Measurements from ENCODE around the gene ANKS1A. TPM values are rescaled to one million over a fixed set of nuclear protein-coding genes. Genes with fewer than 3 reads are reported as not detected.
A peak's percentile ranks its signal among the peaks of the same experiment; 100 is the strongest.

Gene ANKS1A
- total RNA-seq, 1 experiment from 2014 or later, result 24.0 TPM

GRCh38 chr6:34858681-34859080 is 30.4 kb upstream of the ANKS1A start:
- intact Hi-C loops (cut with micrococcal nuclease; ENCODE audit: unreplicated experiment), result no loop called here
- no peak for TF ChIP-seq CTCF (IDR thresholded peaks at IDR 0.05; ENCODE audit: insufficient read depth in 1 of 2, low read depth in 1 of 2, low read length in 1 of 2, severe bottlenecking in 1 of 2, unreplicated experiment in 1 of 2)
- Mint-ChIP-seq H3K36me3 (ENCODE audit: insufficient read depth, unreplicated experiment) (peaks cover 84% of the 10 kb centered on the region), H3K27ac (ENCODE audit: unreplicated experiment) (no peak overlapping the region), H3K4me3 (ENCODE audit: unreplicated experiment) (no peak overlapping the region), H3K4me1 (ENCODE audit: low read depth, unreplicated experiment) (no peaks in the 10 kb centered on the region), H3K9me3 (ENCODE audit: unreplicated experiment) (no peaks in the 10 kb centered on the region), H3K27me3 (ENCODE audit: insufficient read depth, unreplicated experiment) (no peaks in the 10 kb centered on the region)
- H3K4me1 ChIP-seq, result no peaks in the 10 kb centered on the region
- peaks cover 4% of the 10 kb centered on the region for H3K36me3 ChIP-seq (ENCODE audit: control insufficient read depth, insufficient read depth, low read length)
- POLR2A ChIA-PET, result no interaction called here
- TSS peak; percentile 60 for BruUV-seq (replicated peaks)
- H3K27me3 ChIP-seq (replicated peaks; ENCODE audit: control insufficient read depth, insufficient read depth, low read length), result no peaks in the 10 kb centered on the region
- H3K4me3 ChIP-seq (ENCODE audit: low read depth, low read length), result no peak overlapping the region
- no peaks in the 10 kb centered on the region for H3K9me3 ChIP-seq
- DNase-seq, result peak in 1 of 2 experiments; percentile 12
- CTCF ChIA-PET, result no interaction called here

GRCh38 chr6:34859951-34860350 is 29.1 kb upstream of the ANKS1A start:
- H3K27ac Mint-ChIP-seq (ENCODE audit: unreplicated experiment), result no peak overlapping the region
- intact Hi-C loops (cut with micrococcal nuclease; ENCODE audit: unreplicated experiment), result no loop called here
- ChIA-PET CTCF (no interaction called here), POLR2A (no interaction called here)
- Histone ChIP-seq H3K4me3 (ENCODE audit: low read depth, low read length) (no peak overlapping the region), H3K9me3 (no peaks in the 10 kb centered on the region), H3K27me3 (replicated peaks; ENCODE audit: control insufficient read depth, insufficient read depth, low read length) (no peaks in the 10 kb centered on the region), H3K4me1 (no peaks in the 10 kb centered on the region), H3K36me3 (ENCODE audit: control insufficient read depth, insufficient read depth, low read length) (peaks cover 4% of the 10 kb centered on the region)
- no peak for TF ChIP-seq CTCF (IDR thresholded peaks at IDR 0.05; ENCODE audit: insufficient read depth in 1 of 2, low read depth in 1 of 2, low read length in 1 of 2, severe bottlenecking in 1 of 2, unreplicated experiment in 1 of 2)
- no TSS peak for BruUV-seq (replicated peaks)
- H3K27me3 Mint-ChIP-seq (ENCODE audit: insufficient read depth, unreplicated experiment), result no peaks in the 10 kb centered on the region
- no peaks in the 10 kb centered on the region for H3K9me3 Mint-ChIP-seq (ENCODE audit: unreplicated experiment)
- no peaks in the 10 kb centered on the region for H3K4me1 Mint-ChIP-seq (ENCODE audit: low read depth, unreplicated experiment)
- peaks cover 89% of the 10 kb centered on the region for H3K36me3 Mint-ChIP-seq (ENCODE audit: insufficient read depth, unreplicated experiment)
- no peak for DNase-seq
- H3K4me3 Mint-ChIP-seq (ENCODE audit: unreplicated experiment), result no peak overlapping the region

- no peak for DNase-seq
- no peak overlapping the region for H3K4me3 Mint-ChIP-seq (ENCODE audit: unreplicated experiment)
- Histone ChIP-seq H3K4me1 (no peaks in the 10 kb centered on the region), H3K36me3 (ENCODE audit: control insufficient read depth, insufficient read depth, low read length) (peaks cover 3% of the 10 kb centered on the region; the same call in 1 of the 2 replicates), H3K9me3 (no peaks in the 10 kb centered on the region), H3K27me3 (replicated peaks; ENCODE audit: control insufficient read depth, insufficient read depth, low read length) (no peaks in the 10 kb centered on the region), H3K4me3 (ENCODE audit: low read depth, low read length) (no peak overlapping the region)
- H3K9me3 Mint-ChIP-seq (ENCODE audit: unreplicated experiment), result no peaks in the 10 kb centered on the region
- TF ChIP-seq CTCF (IDR thresholded peaks at IDR 0.05; ENCODE audit: insufficient read depth in 1 of 2, low read depth in 1 of 2, low read length in 1 of 2, severe bottlenecking in 1 of 2, unreplicated experiment in 1 of 2), result no peak
- no peaks in the 10 kb centered on the region for H3K4me1 Mint-ChIP-seq (ENCODE audit: low read depth, unreplicated experiment)
- ChIA-PET POLR2A (no interaction called here), CTCF (no interaction called here)
- no peak overlapping the region for H3K27ac Mint-ChIP-seq (ENCODE audit: unreplicated experiment)
- no peaks in the 10 kb centered on the region for H3K27me3 Mint-ChIP-seq (ENCODE audit: insufficient read depth, unreplicated experiment)
- BruUV-seq (replicated peaks), result no TSS peak
- intact Hi-C loops (cut with micrococcal nuclease; ENCODE audit: unreplicated experiment), result no loop called here
- peaks cover 86% of the 10 kb centered on the region for H3K36me3 Mint-ChIP-seq (ENCODE audit: insufficient read depth, unreplicated experiment)
Observed at GRCh38 chr6:34860776-34861175, 28.3 kb upstream of the ANKS1A start.
